AG04449 (cell line): ENCODE measurements around the gene TEX54.

ENCODE experiments used
- CTCF ChIA-PET: fragments of 350-600 bp; formaldehyde crosslinking; extraction: SDS; loops from one replicate; lab custom pipeline; 2021; ENCODE audit warnings: antibody characterized with exemption; lab: Yijun Ruan, JAX
- POLR2A ChIA-PET: fragments of 400-600, 350-600 bp; formaldehyde crosslinking; extraction: SDS; loops from one replicate; lab custom pipeline; 2020; ENCODE audit warnings: antibody characterized with exemption, inconsistent platforms; lab: Yijun Ruan, JAX
- DNase-seq: peaks from one replicate; pipeline ENCODE4 v3.0.0-alpha.2; 2010; ENCODE audit warnings: low read depth, low spot score
- H3K4me3 ChIP-seq: 2 replicates; pipeline ENCODE4 v1.5.1; 2011; ENCODE audit warnings: low read depth, mild to moderate bottlenecking, control low read depth, low read length
- CTCF ChIP-seq: IDR thresholded peaks from one replicate; pipeline ENCODE4 v1.5.1; 2011; ENCODE audit warnings: mild to moderate bottlenecking, moderate library complexity, low read length, control low read depth, inconsistent platforms; ENCODE audit not compliant: insufficient read depth; ENCODE audit errors: missing control alignments

The TEX54 gene

DNA sequence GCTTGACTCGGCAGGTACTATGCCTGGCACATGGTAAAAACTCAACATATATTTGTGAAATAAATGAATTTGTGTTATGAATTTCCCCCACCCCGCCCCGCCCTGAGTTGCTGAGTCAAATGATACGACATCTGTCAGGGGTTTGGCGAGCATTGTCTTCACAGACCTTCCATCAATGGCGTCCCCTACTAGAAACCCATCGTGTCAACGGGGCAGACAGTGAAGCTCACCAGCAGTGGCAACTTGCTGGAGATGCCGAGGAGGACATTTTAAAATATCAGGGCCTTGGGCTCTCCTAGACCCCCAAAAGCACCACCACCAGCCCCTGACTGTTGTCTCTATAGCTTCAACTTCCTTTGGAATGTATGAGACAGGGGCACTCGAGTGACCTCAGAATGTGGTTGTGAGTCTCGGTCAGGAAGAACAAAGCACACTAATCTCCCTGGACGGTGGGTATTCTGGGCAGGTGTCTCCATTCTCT is 26.6 kb downstream of the TEX54 start:
- CTCF ChIA-PET, result interaction anchor here (0.8 to 1.2 kb wide), 2 partner anchors 10 to 20 kb away, joined by 3 to 4 read pairs; no protein-coding TSS in a partner anchor
- no peak for DNase-seq
- POLR2A ChIA-PET, result interaction anchor here (0.7 to 2.2 kb wide), 12 partner anchors 9 to 141 kb away, joined by 3 to 19 read pairs (median 4); partner anchors contain the start of genes C11orf98 and HNRNPUL2
- H3K4me3 ChIP-seq, result peak overlapping the region; percentile 81
- TF ChIP-seq CTCF, result no peak

DNA sequence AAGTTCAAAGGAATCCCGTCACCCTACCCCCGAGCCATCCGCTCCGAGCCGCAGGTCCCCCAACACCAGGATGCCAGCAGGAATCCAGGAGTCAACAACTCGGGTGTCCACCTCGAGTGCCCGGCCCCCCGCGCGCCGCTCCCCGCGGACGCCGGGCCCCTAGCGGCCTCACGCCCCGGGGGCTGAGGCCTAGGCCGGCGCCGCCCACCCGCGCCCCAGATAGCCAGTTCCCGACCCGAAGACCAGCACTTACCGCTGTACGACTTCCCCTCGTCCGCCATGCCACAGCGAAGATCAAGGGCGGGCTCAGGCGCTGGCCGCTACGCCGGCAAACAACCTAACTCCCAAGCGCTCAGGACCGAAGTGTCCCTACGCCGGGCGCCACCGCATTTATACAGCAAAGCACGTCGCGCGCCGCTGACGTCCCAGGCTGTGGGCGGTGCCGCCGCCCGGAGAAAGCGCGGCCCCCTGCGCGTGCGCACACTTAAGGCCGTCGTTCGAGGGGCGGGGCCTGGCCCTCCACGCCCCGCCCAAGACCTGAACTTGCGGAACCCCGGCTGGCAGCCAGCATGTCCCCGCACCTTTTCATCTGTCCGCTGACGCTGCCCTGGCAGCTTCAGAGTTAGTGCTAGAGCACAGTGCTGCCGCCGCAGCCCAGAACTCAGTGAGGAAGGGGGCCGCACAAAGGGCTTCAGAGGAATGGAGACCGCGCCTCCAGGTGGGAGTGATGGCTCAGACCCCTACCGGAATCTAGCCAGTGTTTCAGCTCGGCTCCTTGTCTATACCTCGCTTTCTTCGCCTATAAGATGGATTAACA is 27.4 kb downstream of the TEX54 start, which contains the start of gene NXF1:
NXF1 (minus strand) TSS at position 365 of the 817 bp plus-strand sequence; CDS start at position 281, 84 bp downstream.
- CTCF ChIA-PET, result no interaction called here
- TF ChIP-seq CTCF, result no peak
- H3K4me3 ChIP-seq, result peak within 1 kb of the TSS; percentile 81
- peak; percentile 50 for DNase-seq
- POLR2A ChIA-PET, result interaction anchor here (0.7 to 2.2 kb wide), 13 partner anchors 8 to 141 kb away, joined by 3 to 19 read pairs (median 3); partner anchors contain the start of genes C11orf98 and HNRNPUL2

DNA sequence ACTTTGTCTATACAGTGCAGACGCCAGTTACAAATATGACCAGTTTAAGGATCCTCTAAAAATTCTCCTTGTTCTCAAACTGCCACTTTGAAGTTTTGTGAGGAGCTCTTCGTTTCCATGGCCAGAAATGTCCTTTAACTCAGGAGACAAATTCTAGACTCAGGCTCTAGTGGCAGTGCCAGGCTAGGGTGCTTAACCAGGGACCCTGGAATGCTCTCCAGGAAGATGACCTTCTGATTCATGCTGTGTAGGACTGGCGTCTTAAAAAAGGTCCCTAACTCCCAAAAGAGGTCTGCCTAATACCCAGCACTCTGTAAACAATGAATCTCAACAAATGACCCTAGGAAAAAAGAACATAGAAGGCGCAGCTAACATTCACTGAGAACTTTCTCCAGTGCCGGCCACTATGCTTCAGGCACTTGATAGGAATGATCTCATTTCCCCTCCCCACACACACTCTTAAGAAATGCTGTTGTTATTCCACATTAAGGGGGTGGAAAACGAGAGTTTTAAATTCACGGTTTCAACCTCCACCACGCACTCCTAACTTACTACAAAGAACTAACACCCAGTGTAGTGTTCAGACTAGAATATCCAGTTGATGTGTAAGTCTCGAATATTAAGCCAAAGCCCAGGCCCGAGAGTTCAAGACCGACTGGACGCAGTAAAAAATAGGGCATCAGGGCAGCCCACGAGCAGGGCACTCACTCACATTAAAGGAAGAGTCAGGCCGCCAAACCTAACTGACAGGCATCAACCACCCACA is 28.1 kb downstream of the TEX54 start:
- no peak for DNase-seq
- POLR2A ChIA-PET, result interaction anchor here (0.7 to 1.6 kb wide), 12 partner anchors 8 to 262 kb away, joined by 3 to 7 read pairs (median 4); partner anchors contain the start of genes POLR2G and TMEM223

DNA sequence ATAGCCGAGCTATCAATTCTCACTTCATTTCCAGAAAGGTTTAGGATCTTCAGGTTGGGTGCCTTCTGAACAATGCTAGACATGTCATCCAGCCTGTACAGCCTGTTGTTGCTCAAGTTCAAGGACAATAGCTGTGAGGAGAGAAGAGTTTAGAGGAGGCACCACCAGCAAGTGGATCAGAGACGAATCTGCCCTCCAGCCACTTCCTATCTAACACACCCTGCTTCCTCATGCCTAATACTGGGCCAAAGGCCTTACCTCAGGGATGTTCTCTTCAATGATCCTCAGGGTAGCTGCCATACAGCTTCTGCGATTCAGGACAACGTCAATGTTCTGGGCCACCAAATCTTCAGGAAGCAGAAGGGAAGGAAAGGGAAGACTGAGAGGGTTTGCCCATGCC is 31.6 kb downstream of the TEX54 start:
- no peak overlapping the region for H3K4me3 ChIP-seq
- TF ChIP-seq CTCF, result no peak
- ChIA-PET CTCF (interaction anchor here (0.5 to 5.7 kb wide), 3 partner anchors 11 to 344 kb away, joined by 3 to 49 read pairs (median 11); partner anchors contain the start of gene TMEM179B), POLR2A (interaction anchor here (0.8 to 1.6 kb wide), 2 partner anchors 40 to 54 kb away, joined by 3 to 5 read pairs; no protein-coding TSS in a partner anchor)
- no peak for DNase-seq

More for the DNA sequence above, 28.1 kb downstream of the TEX54 start:
- TF ChIP-seq CTCF, result no peak
- peak overlapping the region; percentile 81 for H3K4me3 ChIP-seq
- CTCF ChIA-PET, result interaction anchor here (0.6 to 5.7 kb wide), 4 partner anchors 9 to 25 kb away, joined by 3 to 49 read pairs (median 4); partner anchors contain the start of gene TMEM179B

DNA sequence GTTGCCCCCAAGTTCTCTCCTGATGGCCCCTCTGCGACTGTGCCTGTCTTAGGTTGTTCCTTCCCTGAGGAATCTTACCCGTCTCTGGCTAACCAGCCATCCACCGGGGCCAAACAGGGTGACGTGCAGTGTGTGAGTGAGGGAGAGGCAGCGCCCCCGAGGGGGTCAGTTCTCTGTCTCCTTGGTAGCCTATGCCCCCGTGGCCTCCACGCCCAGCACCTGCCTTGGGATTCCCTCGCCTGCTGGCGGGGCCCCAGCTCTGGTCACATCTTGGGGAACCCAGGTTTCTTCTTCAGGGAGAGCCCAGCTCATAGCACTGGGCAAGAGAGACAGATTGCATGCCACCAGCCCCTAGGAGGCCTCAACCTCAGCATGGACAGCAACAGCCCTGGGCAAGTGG is 33.2 kb downstream of the TEX54 start:
- DNase-seq, result no peak
- no peak overlapping the region for H3K4me3 ChIP-seq
- TF ChIP-seq CTCF, result no peak
- ChIA-PET POLR2A (interaction anchor here (1.6 kb wide), 1 partner anchor 9 kb away, joined by 3 read pairs; no protein-coding TSS in a partner anchor), CTCF (interaction anchor here (5.7 kb wide), 1 partner anchor 13 kb away, joined by 49 read pairs; the partner anchor contains the start of gene TMEM179B)
